Measurements from ENCODE around the gene RNF207. TPM values are rescaled to one million over a fixed set of nuclear protein-coding genes. Genes with fewer than 3 reads are reported as not detected.

Gene RNF207
- total and polyA plus RNA-seq, 2 of the 8 experiments (the other 6 are each of a cell fraction or from before 2014, with no cell fraction given), result 3.9 to 5.4 TPM

DNA sequence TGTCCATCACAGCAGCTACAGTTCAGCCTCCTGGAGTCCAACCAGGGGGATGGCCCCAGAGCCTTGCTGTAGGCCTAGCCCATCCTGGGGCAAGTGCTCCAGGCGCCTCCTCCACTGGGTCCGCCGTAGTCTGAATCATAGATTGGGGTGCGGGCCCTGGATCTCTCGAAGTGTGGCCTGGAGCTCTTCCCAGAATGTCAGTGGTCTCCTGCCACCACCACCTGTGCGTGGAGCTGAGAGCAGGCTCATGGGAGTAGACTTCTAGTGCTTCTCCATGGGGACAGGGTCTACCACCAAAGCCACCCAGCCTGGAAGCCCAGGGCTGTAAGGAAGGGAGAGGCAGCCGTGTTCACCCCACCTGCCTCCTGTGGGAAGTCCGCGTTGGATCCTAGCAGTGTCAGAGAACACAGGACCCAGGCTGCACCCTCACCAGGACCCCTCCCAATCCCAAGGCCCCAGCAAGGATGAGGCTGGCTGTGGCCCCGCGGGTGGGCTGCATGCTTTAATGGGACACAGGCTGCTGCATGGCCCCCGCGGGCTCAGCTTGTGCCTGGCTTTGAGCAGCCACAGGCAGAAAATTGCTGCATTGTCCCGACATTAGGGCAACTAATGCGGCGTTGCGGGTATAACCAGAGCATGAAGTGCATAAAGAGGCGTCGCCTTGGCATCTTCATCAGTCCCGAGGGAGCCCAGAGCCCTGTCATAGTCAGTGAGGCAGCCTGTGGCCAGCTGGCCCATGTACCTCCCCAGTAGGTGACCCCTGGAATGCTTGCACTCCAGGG, 37.3 kb downstream of the RNF207 start (continued):
- TF ChIP-seq KDM4A (IDR thresholded peaks at IDR 0.05; ENCODE audit: low read depth, low read length, severe bottlenecking) (no peak), YY1 (IDR thresholded peaks at IDR 0.05; ENCODE audit: low read depth, low read length) (no peak), CTBP2 (IDR thresholded peaks at IDR 0.05; ENCODE audit: borderline replicate concordance, insufficient read depth, insufficient read length, low read length) (no peak), ATF3 (IDR thresholded peaks at IDR 0.05; ENCODE audit: insufficient read depth, low read depth, low read length) (no peak), EP300 (IDR thresholded peaks at IDR 0.05; ENCODE audit: borderline replicate concordance in 1 of 2, low read depth in 2 of 2, low read length in 2 of 2) (no peak), NANOG (IDR thresholded peaks at IDR 0.05; ENCODE audit: insufficient read depth, low read depth, low read length, poor library complexity, severe bottlenecking) (no peak), BRCA1 (IDR thresholded peaks at IDR 0.05; ENCODE audit: low read depth, low read length) (no peak), ATF2 (IDR thresholded peaks at IDR 0.05; ENCODE audit: low read length) (no peak), TCF12 (IDR thresholded peaks at IDR 0.05; ENCODE audit: low read depth, low read length) (no peak)
